HFF-Myc (cell line): ENCODE results near the gene TPSD1.
"Not testable (repeated sequence)": the region's sequence is repeated elsewhere in the genome, so short reads cannot be mapped to it uniquely, and the experiment has no call there.

Experiments used
- DNase-seq: peaks from one replicate; pipeline ENCODE4 v3.0.0-alpha.2; 2011; ENCODE audit warnings: low read depth; ENCODE audit errors: extremely low read depth
- H3K4me3 ChIP-seq: replicated peaks from 2 replicates; pipeline ENCODE4 v1.5.1; 2011; ENCODE audit warnings: low read depth, mild to moderate bottlenecking, control low read depth, low read length
- CTCF ChIP-seq: IDR thresholded peaks from 2 replicates; pipeline ENCODE4 v1.5.1; 2012; ENCODE audit warnings: mild to moderate bottlenecking, low read depth, low read length, control low read depth; ENCODE audit errors: missing control alignments

Gene TPSD1

GRCh38 chr16:1293921-1294656, 38.2 kb downstream of the TPSD1 start:
- no peak for DNase-seq
- no peak for TF ChIP-seq CTCF
- H3K4me3 ChIP-seq, result no peak overlapping the region

GRCh38 chr16:1295465-1295864, 39.6 kb downstream of the TPSD1 start:
- no peak overlapping the region for H3K4me3 ChIP-seq
- no peak for TF ChIP-seq CTCF
- DNase-seq, result no peak

GRCh38 chr16:1296688-1297017, 40.8 kb downstream of the TPSD1 start:
- H3K4me3 ChIP-seq, DNase-seq: not testable (repeated sequence)

GRCh38 chr16:1297018-1297696, 41.3 kb downstream of the TPSD1 start:
- no peak for DNase-seq

GRCh38 chr16:1298406-1298805, 42.5 kb downstream of the TPSD1 start:
- H3K4me3 ChIP-seq, result no peak overlapping the region
- no peak for TF ChIP-seq CTCF
- DNase-seq, result no peak

More at GRCh38 chr16:1297018-1297696, 41.3 kb downstream of the TPSD1 start:
- TF ChIP-seq CTCF, result no peak
- H3K4me3 ChIP-seq, result no peak overlapping the region

- TF ChIP-seq CTCF, result no peak
- H3K4me3 ChIP-seq, result no peak overlapping the region
- no peak for DNase-seq
These were observed 43.4 kb downstream of the TPSD1 start for GRCh38 chr16:1299012-1299867.

GRCh38 chr16:1299868-1300203, 44.0 kb downstream of the TPSD1 start:
- TF ChIP-seq CTCF, result no peak
- DNase-seq, result no peak

More at GRCh38 chr16:1299868-1300203, 44.0 kb downstream of the TPSD1 start:
- H3K4me3 ChIP-seq, result no peak overlapping the region
